ENCODE measurements around the gene KAT8. TPM values are rescaled to one million over a fixed set of nuclear protein-coding genes. Genes with fewer than 3 reads are reported as not detected.

The KAT8 gene
- total and polyA plus RNA-seq, 9 of the 15 experiments (the other 6 are each of a cell fraction or from before 2014, with no cell fraction given) = 10.0 to 98.5 (median 76.4) TPM

GRCh38 chr16:31094424-31095120 lies 22.9 kb upstream of the KAT8 start, which contains the start of gene VKORC1 (continued):
- TF ChIP-seq ZC3H4 (CRISPR knock-in tag; IDR thresholded peaks at IDR 0.05; ENCODE audit: borderline replicate concordance) (no peak; the same call in 1 of the 2 replicates), CEBPG (CRISPR knock-in tag; IDR thresholded peaks at IDR 0.05) (no peak), CEBPG (tag; conservative IDR thresholded peaks at IDR 0.05 in 1 of 2, IDR thresholded peaks at IDR 0.05 in 1 of 2) (no peak), ELK1 (CRISPR knock-in tag; IDR thresholded peaks at IDR 0.05) (no peak), ZNF778 (CRISPR knock-in tag; IDR thresholded peaks at IDR 0.05) (no peak), ZNF274 (IDR thresholded peaks at IDR 0.05; ENCODE audit: borderline replicate concordance, low read depth, low read length) (no peak), POLR2AphosphoS5 (IDR thresholded peaks at IDR 0.05; ENCODE audit: control insufficient read depth, insufficient read depth, low read depth, low read length) (0 out of 2 replicates have a peak, but pooled peaks have one; percentile 14), MECOM (CRISPR knock-in tag; IDR thresholded peaks at IDR 0.05) (no peak), PML (IDR thresholded peaks at IDR 0.05; ENCODE audit: low read length) (peak; percentile 45; the same call in 1 of the 2 replicates), RBBP5 (IDR thresholded peaks at IDR 0.05; ENCODE audit: borderline replicate concordance, insufficient read depth, low read length, poor library complexity, severe bottlenecking) (peak; percentile 74), SMC3 (conservative IDR thresholded peaks at IDR 0.05; ENCODE audit: insufficient read depth, low read depth, low read length) (no peak), SRSF7 (optimal IDR thresholded peaks at IDR 0.05; ENCODE audit: low read depth, low read length) (no peak), GMEB1 (CRISPR knock-in tag; IDR thresholded peaks at IDR 0.05) (peak; percentile 82), RNF219 (CRISPR knock-in tag; IDR thresholded peaks at IDR 0.05) (no peak), HDAC3 (IDR thresholded peaks at IDR 0.05; ENCODE audit: borderline replicate concordance, partially characterized antibody) (no peak), PATZ1 (CRISPR knock-in tag; IDR thresholded peaks at IDR 0.05; ENCODE audit: borderline replicate concordance) (no peak), LARP7 (IDR thresholded peaks at IDR 0.05) (0 out of 2 replicates have a peak, but pooled peaks have one; percentile 46)
